Retina (tissue), 1 donor: ENCODE data around the gene ZC3H12C.

Experiments
- DNase-seq: peaks from one replicate; pipeline ENCODE4 v3.0.0-alpha.2; 2016

ZC3H12C gene

GRCh38 chr11:110100476-110101240 lies 7.5 kb downstream of the ZC3H12C start:
- no peak for DNase-seq

- DNase-seq = no peak
Observed at GRCh38 chr11:110106713-110107274, 13.6 kb downstream of the ZC3H12C start.

- no peak for DNase-seq
Observed at GRCh38 chr11:110110854-110111253, 17.7 kb downstream of the ZC3H12C start.

GRCh38 chr11:110112457-110112856 lies 19.3 kb downstream of the ZC3H12C start:
- no peak for DNase-seq

GRCh38 chr11:110113505-110113904 lies 20.3 kb downstream of the ZC3H12C start:
- DNase-seq = no peak

GRCh38 chr11:110113973-110114372 lies 20.8 kb downstream of the ZC3H12C start:
- no peak for DNase-seq

- no peak for DNase-seq
Observed at GRCh38 chr11:110119317-110119716, 26.1 kb downstream of the ZC3H12C start.

- no peak for DNase-seq
Observed at GRCh38 chr11:110121204-110121603, 28.0 kb downstream of the ZC3H12C start.

- DNase-seq = no peak
Observed at GRCh38 chr11:110123003-110123402, 29.8 kb downstream of the ZC3H12C start.

GRCh38 chr11:110124605-110125004 lies 31.4 kb downstream of the ZC3H12C start:
- DNase-seq = no peak

GRCh38 chr11:110125632-110126031 lies 32.4 kb downstream of the ZC3H12C start:
- DNase-seq = no peak

- DNase-seq = no peak
Observed at GRCh38 chr11:110126936-110127335, 33.7 kb downstream of the ZC3H12C start.

- peak; percentile 57 for DNase-seq
Observed at GRCh38 chr11:110128161-110128560, 35.0 kb downstream of the ZC3H12C start.

GRCh38 chr11:110130642-110131238 lies 37.5 kb downstream of the ZC3H12C start:
- DNase-seq = peak; percentile 79

- peak; percentile 58 for DNase-seq
Observed at GRCh38 chr11:110131386-110132123, 38.4 kb downstream of the ZC3H12C start.

GRCh38 chr11:110133160-110133559 lies 40.0 kb downstream of the ZC3H12C start:
- DNase-seq = no peak

- peak; percentile 77 for DNase-seq
Observed at GRCh38 chr11:110134110-110134509, 40.9 kb downstream of the ZC3H12C start.

- DNase-seq = no peak
Observed at GRCh38 chr11:110141812-110142211, 48.6 kb downstream of the ZC3H12C start.

- DNase-seq = no peak
Observed at GRCh38 chr11:110147962-110148709, 54.9 kb downstream of the ZC3H12C start.

- no peak for DNase-seq
Observed at GRCh38 chr11:110148775-110149744, 55.9 kb downstream of the ZC3H12C start.

GRCh38 chr11:110152199-110152598 lies 59.0 kb downstream of the ZC3H12C start:
- no peak for DNase-seq

- DNase-seq = no peak
Observed at GRCh38 chr11:110153474-110153873, 60.3 kb downstream of the ZC3H12C start.
